ENCODE results near the gene AIFM2.

The AIFM2 gene

DNA sequence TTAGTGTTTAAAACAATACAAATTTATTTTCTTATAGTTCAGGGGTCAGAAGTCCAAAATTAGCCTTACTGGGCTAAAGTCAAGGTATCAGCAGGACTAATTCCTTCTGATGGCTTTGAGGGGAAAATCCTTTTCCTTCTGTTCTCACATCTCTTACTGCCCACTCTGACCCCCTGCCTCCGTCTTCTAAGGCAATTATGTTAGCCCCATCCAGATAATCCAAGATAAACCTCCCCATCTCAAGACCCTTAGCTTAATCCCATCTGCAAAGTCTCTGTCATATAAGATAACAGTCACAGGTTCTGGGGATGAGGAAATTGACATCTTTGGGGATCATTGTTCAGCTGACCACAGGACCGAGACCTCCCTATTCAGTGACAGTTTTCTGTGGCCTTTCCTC, 57.7 kb downstream of the AIFM2 start:
- TF ChIP-seq, protein P1, sequence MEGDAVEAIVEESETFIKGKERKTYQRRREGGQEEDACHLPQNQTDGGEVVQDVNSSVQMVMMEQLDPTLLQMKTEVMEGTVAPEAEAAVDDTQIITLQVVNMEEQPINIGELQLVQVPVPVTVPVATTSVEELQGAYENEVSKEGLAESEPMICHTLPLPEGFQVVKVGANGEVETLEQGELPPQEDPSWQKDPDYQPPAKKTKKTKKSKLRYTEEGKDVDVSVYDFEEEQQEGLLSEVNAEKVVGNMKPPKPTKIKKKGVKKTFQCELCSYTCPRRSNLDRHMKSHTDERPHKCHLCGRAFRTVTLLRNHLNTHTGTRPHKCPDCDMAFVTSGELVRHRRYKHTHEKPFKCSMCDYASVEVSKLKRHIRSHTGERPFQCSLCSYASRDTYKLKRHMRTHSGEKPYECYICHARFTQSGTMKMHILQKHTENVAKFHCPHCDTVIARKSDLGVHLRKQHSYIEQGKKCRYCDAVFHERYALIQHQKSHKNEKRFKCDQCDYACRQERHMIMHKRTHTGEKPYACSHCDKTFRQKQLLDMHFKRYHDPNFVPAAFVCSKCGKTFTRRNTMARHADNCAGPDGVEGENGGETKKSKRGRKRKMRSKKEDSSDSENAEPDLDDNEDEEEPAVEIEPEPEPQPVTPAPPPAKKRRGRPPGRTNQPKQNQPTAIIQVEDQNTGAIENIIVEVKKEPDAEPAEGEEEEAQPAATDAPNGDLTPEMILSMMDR (IDR thresholded peaks at IDR 0.05; ENCODE audit: low read depth, low read length): no peak
- Histone ChIP-seq H3K27me3 (ENCODE audit: insufficient read depth, low read depth, severe bottlenecking) (no peaks in the 10 kb centered on the region), H3K4me3 (ENCODE audit: low read depth, low read length) (no peak overlapping the region), H3K9me3 (ENCODE audit: severe bottlenecking) (no peaks in the 10 kb centered on the region), H3K27ac (no peak overlapping the region), H3K36me3 (peaks cover 28% of the 10 kb centered on the region)
- peak; percentile 76 for DNase-seq

DNA sequence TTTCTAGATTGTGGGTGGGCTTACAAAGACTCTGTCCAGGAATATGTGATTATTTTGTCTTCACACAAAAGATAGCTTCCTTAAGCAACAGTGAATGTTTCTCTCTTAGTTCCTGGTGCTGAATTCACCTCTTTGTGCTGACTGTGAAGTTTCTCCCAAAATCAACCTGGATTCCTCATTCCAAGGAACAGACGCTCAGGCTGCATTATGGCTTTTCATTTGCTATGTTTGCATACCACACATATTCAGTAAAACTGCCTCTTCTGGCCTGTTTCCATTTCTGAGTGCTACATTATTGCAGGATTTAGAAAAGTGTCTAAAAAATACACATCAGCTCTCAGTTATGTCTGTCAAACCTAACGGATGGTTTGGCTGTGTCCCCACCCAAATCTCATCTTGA, 58.5 kb downstream of the AIFM2 start:
- Histone ChIP-seq H3K9me3 (ENCODE audit: severe bottlenecking) (no peaks in the 10 kb centered on the region), H3K27ac (no peak overlapping the region), H3K36me3 (peaks cover 22% of the 10 kb centered on the region), H3K4me3 (ENCODE audit: low read depth, low read length) (no peak overlapping the region), H3K27me3 (ENCODE audit: insufficient read depth, low read depth, severe bottlenecking) (no peaks in the 10 kb centered on the region)
- TF ChIP-seq, protein P1 (IDR thresholded peaks at IDR 0.05; ENCODE audit: low read depth, low read length): no peak
- no peak for DNase-seq

DNA sequence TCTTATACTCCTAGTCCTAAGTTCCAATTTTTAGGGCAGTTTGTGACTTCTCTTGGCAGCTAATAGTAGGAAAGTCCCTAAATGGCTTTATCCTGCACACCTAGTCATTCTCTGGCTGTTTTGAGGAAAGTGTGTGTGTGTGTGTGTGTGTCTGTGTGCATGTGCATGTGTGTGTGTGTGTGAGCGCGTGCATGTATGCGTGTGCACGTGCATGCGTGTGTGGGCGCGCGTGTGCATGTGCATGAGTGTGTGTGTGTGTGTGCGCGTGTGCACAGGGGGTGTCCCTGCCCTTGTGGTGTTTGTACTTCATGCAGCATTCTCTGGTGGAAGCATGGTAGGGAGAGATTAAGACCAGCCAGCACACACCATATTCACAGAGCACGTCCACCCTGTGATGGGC, 61.8 kb downstream of the AIFM2 start:
- H3K27me3 ChIP-seq (ENCODE audit: insufficient read depth, low read depth, severe bottlenecking): no peaks in the 10 kb centered on the region
- no peak overlapping the region for H3K27ac ChIP-seq
- peak; percentile 74 for DNase-seq

DNA sequence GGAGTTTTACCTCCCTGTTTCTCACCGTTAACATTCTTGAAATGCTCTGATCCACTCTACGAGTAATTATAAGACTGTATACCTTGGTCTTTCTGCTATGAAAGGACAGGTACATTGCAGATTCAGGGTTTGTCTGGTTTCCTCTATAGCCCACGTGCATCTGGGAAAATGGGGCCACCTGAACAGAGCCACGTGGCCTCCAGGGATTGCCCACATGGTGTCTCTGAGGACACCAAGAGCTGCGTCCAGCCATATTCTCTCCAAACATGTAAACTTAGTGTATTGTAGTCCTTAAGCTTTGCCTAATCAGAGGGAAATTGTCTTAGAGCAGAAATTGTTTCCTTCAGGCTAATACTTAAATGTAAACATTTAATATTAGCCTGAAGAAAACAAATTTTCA, 63.3 kb downstream of the AIFM2 start:
- H3K36me3 ChIP-seq: peaks cover 4% of the 10 kb centered on the region; the same call in 1 of the 2 replicates
- no peaks in the 10 kb centered on the region for H3K27me3 ChIP-seq (ENCODE audit: insufficient read depth, low read depth, severe bottlenecking)
- H3K27ac ChIP-seq: no peak overlapping the region
- H3K9me3 ChIP-seq (ENCODE audit: severe bottlenecking): no peaks in the 10 kb centered on the region
- H3K4me3 ChIP-seq (ENCODE audit: low read depth, low read length): no peak overlapping the region
- TF ChIP-seq, protein P1 (IDR thresholded peaks at IDR 0.05; ENCODE audit: low read depth, low read length): no peak
- no peak for DNase-seq

More for the DNA sequence above, 61.8 kb downstream of the AIFM2 start:
- H3K36me3 ChIP-seq: no peaks in the 10 kb centered on the region
- TF ChIP-seq, protein P1 (IDR thresholded peaks at IDR 0.05; ENCODE audit: low read depth, low read length): no peak
- H3K9me3 ChIP-seq (ENCODE audit: severe bottlenecking): no peaks in the 10 kb centered on the region
- H3K4me3 ChIP-seq (ENCODE audit: low read depth, low read length): no peak overlapping the region

DNA sequence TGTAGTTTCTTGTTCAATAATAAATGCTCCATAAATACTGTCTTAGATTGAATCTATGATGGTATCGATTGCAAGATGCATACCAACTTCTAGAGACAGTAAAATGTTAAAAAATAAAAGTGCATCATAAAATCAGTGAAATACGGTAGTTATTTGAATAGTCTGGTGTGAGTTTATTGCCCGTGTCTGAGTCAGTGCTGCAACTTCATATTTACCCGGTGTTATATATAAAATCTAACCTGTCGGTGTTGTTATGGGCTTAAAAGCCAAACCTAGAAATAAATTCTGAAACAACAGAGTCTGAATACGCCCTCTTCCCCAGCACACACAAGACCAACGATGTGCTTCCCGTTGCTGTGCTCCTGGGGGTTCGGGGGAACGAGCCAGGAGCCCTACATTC, 63.7 kb downstream of the AIFM2 start:
- H3K36me3 ChIP-seq: peaks cover 4% of the 10 kb centered on the region; the same call in 1 of the 2 replicates
- TF ChIP-seq, protein P1 (IDR thresholded peaks at IDR 0.05; ENCODE audit: low read depth, low read length): no peak
- no peaks in the 10 kb centered on the region for H3K27me3 ChIP-seq (ENCODE audit: insufficient read depth, low read depth, severe bottlenecking)
- H3K27ac ChIP-seq: no peak overlapping the region
- no peak overlapping the region for H3K4me3 ChIP-seq (ENCODE audit: low read depth, low read length)
- no peaks in the 10 kb centered on the region for H3K9me3 ChIP-seq (ENCODE audit: severe bottlenecking)
- no peak for DNase-seq

DNA sequence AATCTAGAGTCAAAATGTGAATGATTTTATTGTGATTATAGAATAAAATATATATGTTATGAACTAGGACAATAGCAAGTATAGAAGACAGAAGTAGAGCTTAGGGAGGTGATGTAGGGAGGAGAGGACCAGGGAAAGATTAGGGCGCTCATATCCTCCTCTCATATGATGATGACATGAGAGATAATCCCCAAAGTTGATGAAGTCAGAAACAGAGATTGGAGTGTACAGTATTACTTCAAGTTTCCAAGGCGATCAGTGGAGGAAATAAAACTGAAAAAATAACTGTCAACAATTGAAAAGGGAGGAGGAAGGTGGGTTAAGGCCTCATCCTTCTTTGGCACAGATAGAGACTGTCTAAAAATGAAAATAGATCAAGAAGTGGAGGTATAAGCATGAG, 65.0 kb downstream of the AIFM2 start:
- Histone ChIP-seq H3K4me3 (ENCODE audit: low read depth, low read length) (no peak overlapping the region), H3K27ac (no peak overlapping the region), H3K27me3 (ENCODE audit: insufficient read depth, low read depth, severe bottlenecking) (no peaks in the 10 kb centered on the region), H3K36me3 (peaks cover 4% of the 10 kb centered on the region; the same call in 1 of the 2 replicates), H3K9me3 (ENCODE audit: severe bottlenecking) (no peaks in the 10 kb centered on the region)
- TF ChIP-seq, protein P1 (IDR thresholded peaks at IDR 0.05; ENCODE audit: low read depth, low read length): no peak
- DNase-seq: no peak

Measured in WERI-Rb-1 (cell line).